ENCODE results near the gene GASK1A.

GASK1A gene

GRCh38 chr3:43013743-43014155, 34.6 kb downstream of the GASK1A start:
- Histone ChIP-seq H3K27me3 (no peaks in the 10 kb centered on the region), H3K36me3 (no peaks in the 10 kb centered on the region), H4K20me1 (no peaks in the 10 kb centered on the region), H3K4me2 (peak overlapping the region in 2 of 11 experiments; percentile 0 to 16; a peak in 1 of 22 replicates), H3K4me1 (peaks cover 0 to 40% (median 21%) of the 10 kb centered on the region in 10 experiments; a peak in 14 of 20 replicates), H3K4me3 (peak overlapping the region in 8 of 10 experiments; percentile 3 to 54 (median 35); a peak in 9 of 20 replicates), H3K9ac (peak overlapping the region in 3 of 11 experiments; percentile 10 to 37 (median 27); a peak in 3 of 22 replicates), H3K9me3 (replicated peaks in 1 of 11) (peaks cover 62 to 84% (median 70%) of the 10 kb centered on the region in 11 experiments), H3K27ac (peak overlapping the region in 10 of 11 experiments; percentile 45 to 87 (median 74); a peak in 21 of 22 replicates)
- TF ChIP-seq Cebpa-rat (IDR thresholded peaks at IDR 0.05): no peak

GRCh38 chr3:43014241-43014640, 35.1 kb downstream of the GASK1A start:
- Histone ChIP-seq H3K4me3 (peak overlapping the region in 9 of 10 experiments; percentile 3 to 54 (median 31); a peak in 12 of 20 replicates), H3K27ac (peak overlapping the region in 10 of 11 experiments; percentile 45 to 87 (median 74); a peak in 21 of 22 replicates), H3K4me2 (peak overlapping the region in 1 of 11 experiments; percentile 2; a peak in 1 of 22 replicates), H3K4me1 (peaks cover 0 to 40% (median 21%) of the 10 kb centered on the region in 10 experiments; a peak in 14 of 20 replicates), H4K20me1 (no peaks in the 10 kb centered on the region), H3K36me3 (no peaks in the 10 kb centered on the region), H3K9ac (peak overlapping the region in 3 of 11 experiments; percentile 10 to 37 (median 27); a peak in 2 of 22 replicates), H3K27me3 (no peaks in the 10 kb centered on the region), H3K9me3 (replicated peaks in 1 of 11) (peaks cover 62 to 85% (median 70%) of the 10 kb centered on the region in 11 experiments)
- no peak for TF ChIP-seq Cebpa-rat (IDR thresholded peaks at IDR 0.05)

GRCh38 chr3:43014956-43015355, 35.8 kb downstream of the GASK1A start:
- Histone ChIP-seq H3K4me3 (peak overlapping the region in 8 of 10 experiments; percentile 3 to 54 (median 34); a peak in 14 of 20 replicates), H3K36me3 (no peaks in the 10 kb centered on the region), H3K4me2 (no peak overlapping the region; a peak in 1 of 22 replicates), H3K9ac (no peak overlapping the region), H3K27me3 (no peaks in the 10 kb centered on the region), H4K20me1 (no peaks in the 10 kb centered on the region), H3K9me3 (replicated peaks in 1 of 11) (peaks cover 62 to 90% (median 70%) of the 10 kb centered on the region in 11 experiments), H3K27ac (peak overlapping the region in 9 of 11 experiments; percentile 36 to 87 (median 76); a peak in 16 of 22 replicates), H3K4me1 (peaks cover 0 to 40% (median 21%) of the 10 kb centered on the region in 10 experiments; a peak in 14 of 20 replicates)
- no peak for TF ChIP-seq Cebpa-rat (IDR thresholded peaks at IDR 0.05)

GRCh38 chr3:43015572-43015971, 36.5 kb downstream of the GASK1A start:
- Histone ChIP-seq H3K4me2 (peak overlapping the region in 6 of 11 experiments; percentile 12 to 48 (median 30); a peak in 7 of 22 replicates), H3K27ac (peak overlapping the region in 9 of 11 experiments; percentile 36 to 87 (median 76); a peak in 18 of 22 replicates)

GRCh38 chr3:43015991-43016865, 37.1 kb downstream of the GASK1A start:
- peak overlapping the region in 8 of 10 experiments; percentile 3 to 54 (median 36); a peak in 13 of 20 replicates for H3K4me3 ChIP-seq
- no peak for TF ChIP-seq Cebpa-rat (IDR thresholded peaks at IDR 0.05)
- H4K20me1 ChIP-seq: no peaks in the 10 kb centered on the region
- no peaks in the 10 kb centered on the region for H3K27me3 ChIP-seq
- H3K9ac ChIP-seq: peak overlapping the region in 5 of 11 experiments; percentile 32 to 68 (median 64); a peak in 11 of 22 replicates
- H3K4me1 ChIP-seq: peaks cover 0 to 40% (median 21%) of the 10 kb centered on the region in 10 experiments; a peak in 14 of 20 replicates
- H3K27ac ChIP-seq: peak overlapping the region in 10 of 11 experiments; percentile 22 to 87 (median 74); a peak in 19 of 22 replicates
- H3K9me3 ChIP-seq (replicated peaks in 1 of 11): peaks cover 72 to 94% (median 80%) of the 10 kb centered on the region in 11 experiments
- H3K36me3 ChIP-seq: no peaks in the 10 kb centered on the region
- peak overlapping the region in 8 of 11 experiments; percentile 5 to 48 (median 30); a peak in 12 of 22 replicates for H3K4me2 ChIP-seq

More at GRCh38 chr3:43015572-43015971, 36.5 kb downstream of the GASK1A start:
- Histone ChIP-seq H3K4me1 (peaks cover 0 to 40% (median 21%) of the 10 kb centered on the region in 10 experiments; a peak in 14 of 20 replicates), H3K4me3 (peak overlapping the region in 8 of 10 experiments; percentile 3 to 54 (median 34); a peak in 13 of 20 replicates), H4K20me1 (no peaks in the 10 kb centered on the region), H3K27me3 (no peaks in the 10 kb centered on the region), H3K9me3 (replicated peaks in 1 of 11) (peaks cover 66 to 94% (median 75%) of the 10 kb centered on the region in 11 experiments), H3K36me3 (no peaks in the 10 kb centered on the region), H3K9ac (peak overlapping the region in 4 of 11 experiments; percentile 50 to 68 (median 64); a peak in 6 of 22 replicates)
- no peak for TF ChIP-seq Cebpa-rat (IDR thresholded peaks at IDR 0.05)

- Histone ChIP-seq H3K4me3 (peak overlapping the region in 4 of 10 experiments; percentile 8 to 54 (median 23); a peak in 3 of 20 replicates), H3K9ac (peak overlapping the region in 5 of 11 experiments; percentile 32 to 68 (median 64); a peak in 5 of 22 replicates), H3K4me1 (peaks cover 0 to 40% (median 21%) of the 10 kb centered on the region in 10 experiments; a peak in 14 of 20 replicates), H3K9me3 (replicated peaks in 1 of 11) (peaks cover 73 to 94% (median 80%) of the 10 kb centered on the region in 11 experiments), H3K4me2 (peak overlapping the region in 4 of 11 experiments; percentile 5 to 48 (median 34); a peak in 5 of 22 replicates), H3K27ac (peak overlapping the region in 10 of 11 experiments; percentile 22 to 87 (median 74); a peak in 19 of 22 replicates), H3K27me3 (no peaks in the 10 kb centered on the region), H4K20me1 (no peaks in the 10 kb centered on the region), H3K36me3 (no peaks in the 10 kb centered on the region)
- TF ChIP-seq Cebpa-rat (IDR thresholded peaks at IDR 0.05): no peak
Measured at GRCh38 chr3:43017004-43017403, 37.9 kb downstream of the GASK1A start.

GRCh38 chr3:43017593-43018195, 38.6 kb downstream of the GASK1A start:
- H3K27ac ChIP-seq: peak overlapping the region in 6 of 11 experiments; percentile 71 to 87 (median 82); a peak in 9 of 22 replicates
- peaks cover 0 to 39% (median 21%) of the 10 kb centered on the region in 10 experiments; a peak in 14 of 20 replicates for H3K4me1 ChIP-seq
- H3K4me2 ChIP-seq: no peak overlapping the region; a peak in 1 of 22 replicates
- no peaks in the 10 kb centered on the region for H4K20me1 ChIP-seq
- no peaks in the 10 kb centered on the region for H3K27me3 ChIP-seq
- H3K4me3 ChIP-seq: peak overlapping the region in 2 of 10 experiments; percentile 8 to 9; a peak in 2 of 20 replicates
- no peak overlapping the region for H3K9ac ChIP-seq
- no peak for TF ChIP-seq Cebpa-rat (IDR thresholded peaks at IDR 0.05)
- H3K36me3 ChIP-seq: no peaks in the 10 kb centered on the region
- peaks cover 71 to 94% (median 78%) of the 10 kb centered on the region in 11 experiments for H3K9me3 ChIP-seq (replicated peaks in 1 of 11)

- H3K9ac ChIP-seq: no peak overlapping the region
- no peaks in the 10 kb centered on the region for H3K27me3 ChIP-seq
- H3K4me3 ChIP-seq: no peak overlapping the region
- peak overlapping the region in 4 of 11 experiments; percentile 80 to 87 (median 85); a peak in 2 of 22 replicates for H3K27ac ChIP-seq
- no peaks in the 10 kb centered on the region for H4K20me1 ChIP-seq
- H3K4me2 ChIP-seq: no peak overlapping the region
- TF ChIP-seq Cebpa-rat (IDR thresholded peaks at IDR 0.05): no peak
- H3K9me3 ChIP-seq (replicated peaks in 1 of 11): peaks cover 65 to 92% (median 72%) of the 10 kb centered on the region in 11 experiments
- no peaks in the 10 kb centered on the region for H3K36me3 ChIP-seq
- H3K4me1 ChIP-seq: peaks cover 2 to 37% (median 23%) of the 10 kb centered on the region in 10 experiments; a peak in 19 of 20 replicates
Measured at GRCh38 chr3:43018246-43018645, 39.1 kb downstream of the GASK1A start.

Data from BLaER1 treated with 17β-estradiol and CSF1 and Interleukin-3, amounts not matched to agents 10 nM and 100 nM (cell line).